H1 (cell line): ENCODE data around the gene IRF4. TPM values are rescaled to one million over a fixed set of nuclear protein-coding genes. Genes with fewer than 3 reads are reported as not detected.

Experiments used
- GABPA ChIP-seq: IDR thresholded peaks from 2 replicates; pipeline ENCODE4 v1.6.1; 2011; ENCODE audit warnings: mild to moderate bottlenecking, low read length, moderate library complexity, borderline replicate concordance; ENCODE audit not compliant: insufficient read depth
- NRF1 ChIP-seq: IDR thresholded peaks from 2 replicates; pipeline ENCODE4 v1.6.1; 2011; ENCODE audit warnings: mild to moderate bottlenecking, low read depth, low read length, improper control_type of control experiment
- RXRA ChIP-seq: IDR thresholded peaks from 2 replicates; pipeline ENCODE4 v1.6.1; 2011; ENCODE audit warnings: low read depth, mild to moderate bottlenecking, low read length, moderate library complexity; ENCODE audit not compliant: insufficient read depth
- SAP30 ChIP-seq: fragments of 300-600 bp; sonication (generic); IDR thresholded peaks from 2 replicates; pipeline ENCODE4 v1.7.1; 2012; ENCODE audit warnings: low read length, moderate library complexity, mild to moderate bottlenecking, inconsistent platforms; ENCODE audit not compliant: insufficient read depth, insufficient replicate concordance
- polyA plus RNA-seq, 7 experiments: library from polyadenylated mRNA; depleted of rRNA in 3 of 7; stranded (reverse) in 5 of 7; unstranded in 2 of 7; fragments of >200 nt in 5 of 7; fragments of 200-250 nt in 2 of 7; gene quantifications; 1 replicate in 5 of 7; 2 replicates in 1 of 7; 4 replicates in 1 of 7; pipeline versions ENCODE4 v1.2.1 to v1.2.3, GENCODE V29; 2011 to 2013; ENCODE audit warnings: missing spikeins in 2 of 7, mixed read lengths in 2 of 7
- total RNA-seq: library from RNA; stranded (reverse); fragmentation: NEBNext Ultra II Directional; extraction: Animal tissue kit (Norgen Biotek cat#: 25700); gene quantifications from 2 replicates; pipeline ENCODE4 v1.2.1, GENCODE V29; 2021

The IRF4 gene
- total and polyA plus RNA-seq, 2 of the 8 experiments (the other 6 are each of a cell fraction or from before 2014, with no cell fraction given): 0.77 to 2.1 TPM

- TF ChIP-seq RXRA (no peak), SAP30 (no peak), NRF1 (no peak), GABPA (no peak)
- TF ChIP-seq, all 59 proteins: peak for 0
Measured at GRCh38 chr6:452301-453067, 60.9 kb downstream of the IRF4 start (continued).
